OCI-LY1 (cell line): Measurements from ENCODE around the gene CACHD1.

ENCODE experiments used
- CTCF ChIP-seq: fragments of 200-600 bp; sonication (generic), shearing (Covaris generic); IDR thresholded peaks from 2 replicates; pipeline ENCODE4 v1.5.1; 2017; ENCODE audit warnings: mild to moderate bottlenecking, antibody characterized with exemption, low read length, moderate library complexity, mixed read lengths
- EZH2 ChIP-seq: fragments of 200-600 bp; sonication (generic), shearing (Covaris generic); IDR thresholded peaks from 2 replicates; pipeline ENCODE4 v1.8.0; 2017; ENCODE audit warnings: borderline replicate concordance, mixed run types, mild to moderate bottlenecking, antibody characterized with exemption, low read length, moderate library complexity, mixed read lengths

- no peak for TF ChIP-seq EZH2
- TF ChIP-seq CTCF, result no peak
Measured at GRCh38 chr1:64540265-64540791, 70.4 kb downstream of the CACHD1 start.
